HG03025 (cell line): Measurements from ENCODE around the gene SYNCRIP.
"Not testable (repeated sequence)": the region's sequence is repeated elsewhere in the genome, so short reads cannot be mapped to it uniquely, and the experiment has no call there.

Experiments used
- ATAC-seq: cut with Tn5 transposase; IDR thresholded peaks from one replicate; pipeline ENCODE4 v1.9.1; 2021; ENCODE audit warnings: mild to moderate bottlenecking, moderate library complexity; ENCODE audit not compliant: unreplicated experiment, low FRiP score

The SYNCRIP gene

DNA sequence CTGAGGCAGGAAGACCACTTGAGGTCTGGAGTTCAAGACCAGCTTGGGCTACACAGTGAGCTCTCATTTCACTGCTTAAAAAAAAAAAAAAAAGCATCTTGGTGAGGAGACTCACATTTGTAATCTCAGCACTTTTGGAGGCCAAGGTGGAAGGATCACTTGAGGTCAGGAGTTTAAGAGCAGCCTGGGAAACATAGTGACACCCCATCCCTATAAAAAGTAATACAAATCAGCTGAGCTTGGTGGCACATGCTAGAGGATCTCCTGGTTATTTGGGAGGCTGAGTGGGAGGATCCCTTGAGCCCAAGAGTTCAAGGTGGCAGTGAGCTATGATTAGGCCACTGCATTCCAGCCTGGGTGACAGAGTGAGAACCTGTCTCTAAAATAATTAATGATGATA lies 29.4 kb upstream of the SYNCRIP start:
- ATAC-seq, result no peak

DNA sequence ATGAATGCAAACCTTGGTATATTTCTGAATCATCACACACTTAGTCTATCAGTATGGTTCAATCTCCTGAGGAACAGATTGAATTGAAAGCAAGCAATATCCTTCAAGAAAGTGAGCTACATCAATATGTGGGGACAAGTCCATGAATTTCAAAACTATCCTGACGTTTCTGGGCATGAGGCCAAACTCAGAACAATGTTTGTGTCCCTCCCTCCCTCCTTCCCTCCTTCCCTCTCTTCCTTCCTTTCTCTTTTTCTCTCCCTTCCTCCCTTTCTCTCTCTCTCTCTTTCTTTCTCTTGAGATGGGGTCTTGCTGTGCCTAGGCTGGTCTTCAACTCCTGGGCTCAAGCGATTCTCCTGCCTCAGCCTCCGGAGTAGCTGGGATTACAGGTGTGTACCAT lies 27.9 kb upstream of the SYNCRIP start:
- no peak for ATAC-seq

DNA sequence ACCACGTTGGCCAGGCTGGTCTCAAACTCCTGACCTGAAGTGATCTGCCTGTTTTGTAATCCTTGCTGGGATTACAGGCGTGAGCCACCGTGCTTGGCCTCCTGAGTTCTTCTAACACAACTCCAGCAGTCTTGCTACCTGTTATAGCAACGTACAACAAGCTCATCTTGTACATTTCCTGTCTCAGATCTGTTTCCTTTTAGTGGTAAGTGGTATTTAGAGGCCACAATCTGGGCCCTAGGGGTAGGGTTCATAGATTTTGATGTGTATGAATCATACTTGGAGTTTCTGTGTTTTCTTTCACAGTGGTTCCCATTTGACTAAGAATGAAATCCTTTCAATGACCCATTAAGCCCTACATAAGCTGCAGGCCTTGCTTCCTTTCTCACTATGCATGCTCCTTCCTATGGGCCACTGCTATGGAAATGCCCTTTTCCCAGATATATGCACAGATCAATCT lies 27.1 kb upstream of the SYNCRIP start:
- ATAC-seq, result peak; percentile 96

DNA sequence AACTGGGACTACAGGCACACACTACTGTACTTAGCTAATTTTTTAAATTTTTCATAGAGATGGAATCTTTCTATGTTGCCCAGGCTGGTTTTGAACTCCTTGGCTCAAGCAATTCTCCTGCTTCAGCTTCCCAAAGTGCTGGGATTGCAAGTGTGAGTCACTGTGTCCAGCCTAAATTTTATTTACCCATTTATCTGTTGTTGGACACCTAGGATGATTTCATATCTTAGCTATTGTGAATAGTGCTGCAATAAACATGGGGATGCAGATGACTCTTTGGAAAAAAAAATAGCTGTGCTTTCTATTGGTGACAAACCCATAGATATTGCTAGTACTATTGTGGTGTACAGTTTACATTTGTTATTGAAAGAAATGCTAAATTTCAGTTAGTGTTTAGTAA lies 19.6 kb upstream of the SYNCRIP start:
- no peak for ATAC-seq

DNA sequence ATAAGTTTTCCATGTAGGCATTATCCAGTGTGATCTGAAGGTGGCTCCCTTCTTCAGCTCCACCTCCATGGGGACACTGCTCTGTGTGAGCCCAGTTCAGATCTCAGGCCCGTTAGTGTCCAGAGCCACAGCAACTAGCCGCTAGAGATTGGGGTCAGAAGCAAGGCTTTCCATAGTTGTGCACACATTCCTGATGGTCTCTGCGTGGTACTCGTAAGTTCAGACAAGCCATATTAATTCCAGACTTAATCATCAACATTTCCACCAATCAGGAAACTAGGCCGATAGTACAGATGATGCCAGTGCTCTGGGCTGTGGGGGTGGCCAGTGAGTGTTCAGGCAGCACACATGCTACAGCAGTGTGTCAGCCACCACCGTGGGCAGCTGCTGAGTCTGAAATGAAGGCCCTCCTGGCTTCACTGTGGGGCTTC lies 17.5 kb upstream of the SYNCRIP start:
- no peak for ATAC-seq

DNA sequence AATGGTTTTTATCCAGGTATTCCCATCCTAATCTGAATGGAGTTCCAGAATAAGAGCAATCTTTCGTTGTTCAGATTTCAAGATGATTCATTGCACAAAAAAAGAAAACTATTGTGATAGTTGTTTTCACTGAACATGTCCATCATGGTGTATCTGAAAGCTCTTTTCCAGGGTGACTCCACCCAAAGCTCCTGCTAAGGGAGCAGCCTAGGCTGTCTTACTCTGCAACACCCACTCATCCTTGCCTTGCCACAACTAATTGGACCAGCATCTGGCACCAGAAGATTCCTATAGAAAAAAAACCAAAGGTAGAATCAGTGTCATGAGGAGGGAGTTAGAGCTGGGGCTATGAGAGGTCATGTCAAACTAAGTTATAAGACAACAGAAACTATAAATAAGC lies 7.9 kb upstream of the SYNCRIP start:
- ATAC-seq, result no peak

DNA sequence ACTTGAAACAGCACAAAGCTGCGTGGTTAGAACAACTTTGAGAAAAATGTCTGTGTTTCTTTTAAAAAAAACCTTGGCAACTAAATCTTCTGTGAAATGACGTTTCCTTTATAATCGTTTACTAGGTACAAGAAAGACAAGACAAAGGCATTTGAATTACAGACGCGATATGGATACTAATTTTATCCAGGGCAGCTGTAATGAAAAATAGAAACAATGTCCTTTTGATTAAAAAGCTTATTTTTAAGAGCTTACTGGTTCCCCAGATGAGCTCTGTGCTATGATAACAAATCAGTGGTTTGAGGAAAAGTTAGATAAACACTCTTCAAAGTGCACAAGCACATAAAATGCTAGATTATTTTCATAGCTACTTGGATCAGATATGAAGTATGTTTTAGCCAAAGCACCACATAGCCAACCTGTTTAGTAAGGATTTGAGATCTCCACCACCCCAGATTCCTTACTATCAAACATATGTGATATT lies 1.6 kb upstream of the SYNCRIP start:
- no peak for ATAC-seq

DNA sequence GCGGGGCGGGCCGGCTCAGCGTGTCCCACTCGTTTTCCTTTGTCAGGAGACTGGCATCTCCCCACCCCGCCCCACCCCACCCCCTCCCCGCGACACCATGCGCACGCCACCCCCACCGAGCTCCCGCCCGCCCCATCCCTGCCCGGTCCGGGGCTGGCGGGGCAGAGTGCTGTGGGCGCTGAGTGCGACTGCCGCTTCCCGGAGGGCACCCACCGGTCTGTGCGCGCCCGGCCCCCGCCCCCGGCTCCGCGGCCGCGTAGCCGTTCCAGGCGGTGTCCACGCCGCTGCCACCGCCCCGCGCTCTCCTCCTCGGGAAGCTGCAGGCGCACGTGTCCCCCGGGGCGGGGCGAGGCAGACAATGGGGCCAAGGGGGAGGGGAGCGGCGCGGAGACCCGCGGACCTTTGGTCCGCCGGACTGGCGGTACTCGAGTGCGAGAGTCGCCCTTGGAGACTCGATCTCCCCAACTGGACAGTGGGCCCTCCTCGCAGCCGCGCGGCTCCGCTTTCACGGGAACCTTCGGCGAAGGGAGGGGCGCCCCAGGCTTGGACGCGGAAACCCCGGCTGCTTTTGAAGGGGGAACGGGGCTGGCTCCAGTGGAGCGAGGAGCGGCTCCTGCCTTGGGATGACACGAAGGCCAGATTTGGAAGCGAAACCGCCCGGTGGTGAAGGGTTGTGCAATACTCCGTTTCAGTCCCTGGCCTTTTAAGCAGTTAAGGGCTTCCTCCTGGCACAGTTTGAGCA lies 1.0 kb upstream of the SYNCRIP start:
- peak; percentile 58 for ATAC-seq

DNA sequence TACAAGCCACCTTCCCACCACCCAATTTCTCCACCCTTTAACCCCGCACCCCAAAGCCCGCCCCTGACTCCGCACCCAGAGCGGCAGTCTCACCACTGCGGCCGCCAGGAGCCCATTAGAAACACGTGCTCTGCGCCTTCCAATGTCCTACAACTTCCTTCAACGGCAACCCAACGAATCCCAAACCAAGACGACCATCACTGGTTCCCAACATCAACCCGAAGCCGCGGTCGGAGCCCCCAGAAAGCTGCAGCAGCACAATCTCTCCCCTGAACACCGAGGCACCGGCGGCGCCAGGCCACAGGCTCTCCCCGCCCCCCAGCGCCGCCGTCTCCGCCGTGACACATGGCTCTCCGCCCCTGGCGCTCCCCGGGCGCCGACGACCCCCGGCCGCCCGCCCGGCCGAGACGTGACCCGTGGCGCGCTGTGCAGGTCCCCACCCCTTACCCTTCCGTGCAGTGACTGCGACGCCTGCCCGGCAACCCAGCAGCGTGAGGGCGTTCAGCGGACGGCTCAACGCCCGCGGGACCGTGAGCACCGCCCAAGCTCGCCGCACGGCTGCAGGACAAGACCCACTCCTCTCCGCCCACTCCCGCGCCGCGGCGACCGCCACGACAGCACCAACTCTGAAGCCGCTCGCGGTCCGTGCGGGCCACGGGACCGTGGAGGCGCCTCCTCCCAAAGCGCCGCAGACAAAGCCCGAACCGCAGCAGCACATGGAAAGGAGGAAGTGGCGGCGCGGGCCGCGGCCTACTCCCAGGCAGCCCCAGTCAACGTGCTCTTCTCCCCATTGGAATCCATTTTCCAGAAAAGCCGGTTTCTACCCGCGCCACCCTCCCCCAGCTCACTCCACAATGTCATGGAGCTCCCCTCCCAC lies 551 bp downstream of the SYNCRIP start:
- ATAC-seq, result no peak

DNA sequence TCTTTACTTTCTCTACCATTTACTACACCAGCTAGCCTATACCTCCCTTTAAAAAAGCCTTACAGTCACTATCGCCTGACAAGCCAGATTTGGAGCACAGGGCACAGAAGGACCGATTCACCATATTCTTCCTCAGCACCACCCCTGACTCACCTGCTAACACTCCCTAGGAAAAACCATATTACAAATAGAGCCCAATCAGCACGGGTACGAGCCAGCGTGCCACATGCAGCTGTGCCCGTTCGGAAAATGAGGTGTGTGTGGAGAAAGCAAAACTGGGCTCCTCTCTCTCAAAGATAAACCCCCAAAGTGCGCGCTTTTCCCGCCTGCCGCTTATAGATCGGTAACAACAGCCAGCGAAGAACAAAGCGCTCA lies 1.2 kb downstream of the SYNCRIP start:
- ATAC-seq, result no peak

DNA sequence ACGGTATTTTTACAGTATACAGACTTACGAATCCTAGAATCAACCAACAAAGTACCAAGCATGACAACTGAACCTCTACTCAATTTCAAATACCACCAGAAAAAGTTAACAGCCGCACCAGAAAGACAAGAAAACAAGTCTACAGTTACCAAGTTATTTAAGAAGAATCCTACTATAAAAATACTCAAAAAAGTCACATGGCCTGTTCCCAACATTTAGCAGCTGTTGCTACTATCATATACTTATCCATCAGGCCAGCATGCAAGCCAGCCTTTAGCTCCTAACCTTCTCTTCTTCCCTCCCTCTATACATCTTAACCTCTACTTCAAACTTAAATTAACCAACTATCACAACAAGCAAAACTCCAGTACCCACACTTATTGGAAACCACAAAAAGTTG lies 1.9 kb downstream of the SYNCRIP start:
- no peak for ATAC-seq

DNA sequence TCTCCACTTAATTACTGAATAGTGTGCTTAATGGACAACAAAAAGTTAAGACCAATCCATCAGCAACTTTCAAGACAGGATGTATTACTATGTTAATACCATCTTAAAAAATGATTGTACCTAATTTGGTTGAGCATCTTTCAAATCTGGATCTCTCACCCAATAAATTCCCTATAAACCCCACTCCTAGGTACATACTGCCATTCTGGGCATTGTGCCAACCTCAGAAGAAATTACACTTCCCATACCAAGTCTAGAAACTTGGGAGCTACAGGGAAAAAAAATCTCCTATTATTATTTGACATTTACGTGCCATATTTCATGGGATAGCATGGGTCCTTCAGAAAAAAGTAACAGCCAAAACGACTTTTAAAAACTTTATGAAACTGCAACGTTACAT lies 5.1 kb downstream of the SYNCRIP start:
- no peak for ATAC-seq

DNA sequence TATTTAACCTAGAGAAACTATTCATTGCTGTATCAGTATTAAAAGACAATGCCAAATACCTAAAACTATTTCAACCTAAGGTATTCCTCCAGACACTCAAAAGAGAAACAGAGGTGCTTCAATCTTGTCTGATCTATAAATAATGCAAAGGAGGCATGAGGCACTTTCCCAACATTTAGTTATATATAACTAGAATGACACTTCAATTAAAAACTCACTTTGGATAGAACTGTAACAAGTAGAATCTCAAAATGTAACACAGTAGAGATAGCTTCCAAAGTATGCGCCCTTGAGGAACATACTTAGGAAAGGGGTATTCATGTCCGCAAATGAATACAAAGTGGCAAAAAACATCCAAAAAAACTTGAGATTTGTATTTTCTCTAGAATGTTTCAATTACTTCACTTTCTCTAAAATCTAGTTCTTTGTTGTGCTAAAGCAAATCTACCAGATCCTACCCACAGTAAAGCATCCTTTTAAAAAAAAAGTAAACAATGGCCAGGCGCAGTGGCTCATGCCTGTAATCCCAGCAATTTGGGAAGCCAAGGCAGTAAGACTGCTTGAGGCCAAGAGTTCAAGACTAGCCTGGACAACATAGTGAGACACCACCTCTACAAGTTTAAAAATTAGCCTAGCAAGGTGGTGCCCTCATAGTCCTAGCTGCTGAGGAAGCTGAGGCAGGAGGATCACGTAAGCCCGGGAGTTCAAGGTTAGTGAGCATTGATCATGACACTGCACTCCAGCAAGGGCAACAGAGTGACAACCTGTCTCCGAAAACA lies 10.3 kb downstream of the SYNCRIP start:
- ATAC-seq, result no peak

DNA sequence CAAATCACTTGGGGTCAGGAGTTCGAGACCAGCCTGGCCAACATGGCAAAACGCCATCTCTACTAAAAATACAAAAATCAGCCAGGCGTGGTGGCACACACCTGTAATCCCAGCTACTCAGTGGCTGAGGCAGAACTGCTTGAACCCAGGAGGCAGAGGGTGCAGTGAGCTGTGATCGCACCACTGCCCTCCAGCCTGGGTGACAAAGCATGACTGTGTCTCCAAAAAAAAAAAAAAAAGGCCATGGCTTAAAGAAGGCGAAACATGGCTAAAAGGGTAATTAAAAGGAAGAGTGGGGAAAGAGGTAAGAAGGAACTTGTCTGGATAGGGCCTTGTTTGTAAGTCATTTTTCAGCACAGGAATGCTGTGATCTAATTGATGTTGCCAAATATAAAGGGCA lies 11.6 kb downstream of the SYNCRIP start:
- ATAC-seq, result not testable (repeated sequence)

DNA sequence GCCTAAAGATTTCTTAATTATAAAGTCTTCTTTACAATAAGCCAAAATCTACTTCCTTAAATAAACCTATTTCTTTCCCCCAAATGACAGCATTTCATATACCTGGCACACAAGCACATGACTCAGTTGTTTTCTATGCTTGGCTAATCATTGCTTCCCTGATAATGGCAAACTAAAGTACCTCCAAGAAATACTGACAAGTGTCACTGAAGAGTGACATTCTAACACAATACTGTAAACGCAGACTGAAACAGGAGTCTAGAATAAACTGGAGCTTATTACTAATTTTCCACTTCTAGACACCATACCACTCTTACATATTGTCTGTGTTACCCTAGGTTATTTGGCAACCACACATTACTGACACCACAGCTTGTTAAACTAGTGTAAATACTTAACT lies 14.3 kb downstream of the SYNCRIP start:
- ATAC-seq, result no peak

DNA sequence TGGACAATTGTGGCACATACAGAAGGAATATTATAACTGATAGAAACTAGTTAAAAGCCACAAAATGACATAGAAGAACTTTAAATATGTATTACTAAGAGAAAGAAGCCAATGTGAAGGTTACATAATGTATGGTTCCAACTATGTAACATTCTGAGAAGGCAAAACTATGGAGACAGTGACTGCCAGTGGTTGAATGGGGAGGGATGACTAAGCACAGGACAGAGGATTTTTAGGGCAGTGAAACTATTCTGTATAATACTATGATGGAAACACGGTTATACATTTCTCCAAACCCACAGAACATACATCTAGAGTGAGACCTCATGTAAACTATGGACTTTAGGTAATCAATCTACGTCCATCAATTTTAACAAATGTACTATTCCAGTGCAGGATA lies 22.4 kb downstream of the SYNCRIP start:
- no peak for ATAC-seq

DNA sequence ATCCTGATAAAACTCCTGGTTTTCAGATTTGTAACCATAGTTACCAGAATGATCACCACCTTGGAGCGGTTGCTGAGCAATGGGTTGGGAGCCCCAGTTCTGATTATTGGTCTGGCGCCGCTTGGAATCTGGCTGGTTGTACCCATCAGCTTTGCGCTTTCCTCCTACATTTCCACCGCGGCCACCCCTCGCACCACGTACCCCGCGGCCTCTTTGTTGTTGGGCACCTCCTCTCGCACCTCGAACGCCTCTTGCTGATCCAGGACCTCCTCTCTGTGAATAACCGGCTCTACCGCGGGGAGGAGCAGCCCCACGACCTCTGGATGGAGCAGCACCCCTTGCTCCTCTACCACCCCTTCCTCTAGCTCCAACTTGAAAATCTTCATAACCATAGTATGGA lies 27.9 kb downstream of the SYNCRIP start:
- ATAC-seq, result no peak

DNA sequence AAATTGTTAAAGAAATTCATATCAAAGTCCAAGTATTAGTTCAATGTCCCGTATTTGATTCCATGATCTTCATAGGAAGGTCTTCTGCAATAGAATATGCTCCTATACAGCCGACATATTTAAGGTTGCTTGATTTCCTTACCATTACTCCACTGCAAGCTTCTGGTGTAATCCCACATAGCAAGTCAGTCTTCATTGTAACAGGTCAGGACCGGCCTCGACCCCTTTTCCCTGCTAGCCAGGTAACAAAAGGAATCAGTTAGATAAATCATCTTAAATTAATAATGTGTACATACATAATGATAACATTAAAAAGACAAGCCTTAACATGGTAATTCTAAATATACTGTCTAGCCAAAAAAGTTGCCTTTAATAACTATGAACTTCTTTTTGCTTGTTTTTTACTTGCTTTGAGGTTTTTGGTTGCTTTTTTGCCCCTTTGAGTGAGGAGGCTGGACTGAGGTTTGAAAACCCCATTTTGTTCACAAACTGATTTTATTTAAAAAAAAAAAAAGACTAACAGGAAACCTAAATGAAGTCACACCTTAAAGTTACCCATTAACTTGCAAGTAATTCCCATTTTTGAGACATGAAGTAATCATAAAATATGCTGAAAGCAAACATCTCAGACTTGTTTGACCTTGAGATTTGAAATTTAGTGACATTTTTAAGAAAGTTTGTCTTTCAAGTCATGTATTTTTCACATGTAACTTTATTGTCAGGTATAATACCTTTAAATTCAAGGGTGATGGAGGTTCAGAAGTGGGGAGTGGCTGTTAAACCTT lies 29.8 kb downstream of the SYNCRIP start:
- no peak for ATAC-seq

DNA sequence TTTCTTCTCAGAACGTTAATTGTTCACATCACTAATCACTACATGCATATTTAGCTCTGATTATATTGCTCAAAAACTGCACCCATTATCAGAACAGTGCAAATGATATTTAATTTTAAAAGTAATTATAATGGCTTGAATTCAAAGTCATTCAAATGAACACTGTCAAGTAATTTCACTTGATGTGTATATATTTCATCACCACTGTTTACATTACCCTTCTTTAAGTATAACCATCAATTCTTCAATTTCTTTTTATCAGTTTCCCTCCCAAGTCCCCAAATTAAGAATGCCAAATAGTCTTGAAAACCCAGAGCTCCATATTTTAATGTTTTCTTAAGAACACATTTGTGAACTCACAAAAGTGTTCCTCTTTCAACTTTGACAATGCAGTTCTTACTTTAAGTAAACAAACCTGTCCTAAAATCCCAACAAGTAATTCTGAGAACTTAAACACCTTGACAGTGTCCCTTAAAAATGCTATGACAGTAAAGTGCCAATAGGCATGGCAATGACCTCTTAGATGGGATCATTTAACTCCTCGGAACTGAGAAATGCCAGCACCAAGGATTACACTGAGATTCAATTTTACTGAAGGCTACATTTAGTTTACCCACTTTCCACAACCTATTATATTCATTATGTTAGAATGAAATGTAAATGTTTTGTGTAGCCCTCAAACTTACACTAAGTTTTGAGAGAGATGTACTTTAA lies 32.3 kb downstream of the SYNCRIP start:
- ATAC-seq, result no peak

DNA sequence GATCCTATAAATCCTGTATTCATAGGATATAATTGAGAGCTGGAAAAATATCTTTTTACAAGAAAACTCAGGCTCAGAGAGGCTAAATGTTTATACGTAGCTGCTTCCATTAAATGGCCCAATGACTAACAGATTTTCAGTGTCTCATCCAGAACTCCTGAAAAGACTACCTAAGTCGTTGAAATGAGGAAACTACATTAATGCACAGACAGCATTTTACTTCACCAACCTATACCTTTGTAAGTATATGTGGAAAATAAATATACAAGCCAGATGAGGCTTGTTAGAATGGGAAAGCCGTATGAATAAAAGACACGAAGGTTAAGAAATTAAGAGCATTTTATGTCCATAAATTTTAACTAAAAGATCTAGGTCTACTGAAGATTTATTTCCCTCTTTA lies 40.6 kb downstream of the SYNCRIP start:
- no peak for ATAC-seq
